ENCODE measurements around the gene CR1. TPM values are rescaled to one million over a fixed set of nuclear protein-coding genes. Genes with fewer than 3 reads are reported as not detected.

Gene CR1
- total and polyA plus RNA-seq, 9 of the 15 experiments (the other 6 are each of a cell fraction or from before 2014, with no cell fraction given): 0.07 to 0.47 (median 0.18) TPM

- TF ChIP-seq NFIX (CRISPR knock-in tag; IDR thresholded peaks at IDR 0.05; ENCODE audit: low read depth): no peak
- TF ChIP-seq ZNF764 (CRISPR knock-in tag; IDR thresholded peaks at IDR 0.05; ENCODE audit: low read depth): no peak
- TF ChIP-seq BRF1 (IDR thresholded peaks at IDR 0.05; ENCODE audit: borderline replicate concordance, extremely low read depth, insufficient read length): no peak
- TF ChIP-seq MXI1 (IDR thresholded peaks at IDR 0.05; ENCODE audit: low read depth, low read length): no peak
- no peak for TF ChIP-seq ZKSCAN1 (IDR thresholded peaks at IDR 0.05; ENCODE audit: low read depth, low read length)
- no peak for TF ChIP-seq SNAPC5 (CRISPR knock-in tag; IDR thresholded peaks at IDR 0.05)
- TF ChIP-seq ZNF184 (CRISPR knock-in tag; IDR thresholded peaks at IDR 0.05): no peak
- TF ChIP-seq ZBTB49 (CRISPR knock-in tag; IDR thresholded peaks at IDR 0.05; ENCODE audit: borderline replicate concordance): no peak
- no peak for TF ChIP-seq POU5F1 (IDR thresholded peaks at IDR 0.05; ENCODE audit: borderline replicate concordance, low read depth, low read length, partially characterized antibody)
- TF ChIP-seq E2F6 (IDR thresholded peaks at IDR 0.05; ENCODE audit: borderline replicate concordance in 1 of 2, extremely low read depth in 1 of 2, insufficient read depth in 1 of 2, insufficient read length in 1 of 2, low read depth in 1 of 2, low read length in 1 of 2, poor library complexity in 1 of 2, severe bottlenecking in 1 of 2): peak; percentile 61 to 86
- no peak for TF ChIP-seq CREB5 (CRISPR knock-in tag; IDR thresholded peaks at IDR 0.05)
- no peak for TF ChIP-seq RCOR1 (IDR thresholded peaks at IDR 0.05; ENCODE audit: borderline replicate concordance in 1 of 2, low read depth in 2 of 2, low read length in 2 of 2)
- TF ChIP-seq MAZ (CRISPR knock-in tag; conservative IDR thresholded peaks at IDR 0.05 in 1 of 2, IDR thresholded peaks at IDR 0.05 in 1 of 2): peak in 1 of 2 experiments; percentile 29; a peak in 2 of 4 replicates
- TF ChIP-seq KDM2B (CRISPR knock-in tag; IDR thresholded peaks at IDR 0.05): no peak
- TF ChIP-seq ZBTB12 (CRISPR knock-in tag; IDR thresholded peaks at IDR 0.05): no peak
Observed at GRCh38 chr1:207454046-207454964, 41.7 kb upstream of the CR1 start, which contains the start of gene CR2 (continued).
